ENCODE measurements around the gene SPZ1. TPM values are rescaled to one million over a fixed set of nuclear protein-coding genes. Genes with fewer than 3 reads are reported as not detected.

The SPZ1 gene
- total RNA-seq, 1 experiment from 2014 or later, result not detected

GRCh38 chr5:80276186-80276585, 43.6 kb upstream of the SPZ1 start:
- Mint-ChIP-seq H3K27me3 (ENCODE audit: insufficient read depth, unreplicated experiment) (no peaks in the 10 kb centered on the region), H3K36me3 (ENCODE audit: insufficient read depth, unreplicated experiment) (no peaks in the 10 kb centered on the region), H3K4me3 (ENCODE audit: unreplicated experiment) (no peak overlapping the region), H3K27ac (ENCODE audit: unreplicated experiment) (no peak overlapping the region), H3K9me3 (ENCODE audit: unreplicated experiment) (no peaks in the 10 kb centered on the region), H3K4me1 (ENCODE audit: low read depth, unreplicated experiment) (peaks cover 7% of the 10 kb centered on the region)
- H3K36me3 ChIP-seq (ENCODE audit: control insufficient read depth, insufficient read depth, low read length), result no peaks in the 10 kb centered on the region
- POLR2A ChIA-PET, result no interaction called here
- no TSS peak for BruUV-seq (replicated peaks)
- H3K27me3 ChIP-seq (replicated peaks; ENCODE audit: control insufficient read depth, insufficient read depth, low read length), result no peaks in the 10 kb centered on the region
- no peak for DNase-seq
- TF ChIP-seq CTCF (IDR thresholded peaks at IDR 0.05; ENCODE audit: insufficient read depth in 1 of 2, low read depth in 1 of 2, low read length in 1 of 2, severe bottlenecking in 1 of 2, unreplicated experiment in 1 of 2), result no peak
- H3K4me1 ChIP-seq, result no peaks in the 10 kb centered on the region
- no peak overlapping the region for H3K4me3 ChIP-seq (ENCODE audit: low read depth, low read length)
- CTCF ChIA-PET, result no interaction called here
- intact Hi-C loops (cut with micrococcal nuclease; ENCODE audit: unreplicated experiment), result no loop called here
- no peaks in the 10 kb centered on the region for H3K9me3 ChIP-seq

- H3K36me3 Mint-ChIP-seq (ENCODE audit: insufficient read depth, unreplicated experiment), result no peaks in the 10 kb centered on the region
- intact Hi-C loops (cut with micrococcal nuclease; ENCODE audit: unreplicated experiment), result no loop called here
- no TSS peak for BruUV-seq (replicated peaks)
- Histone ChIP-seq H3K4me1 (no peaks in the 10 kb centered on the region), H3K9me3 (no peaks in the 10 kb centered on the region), H3K27me3 (replicated peaks; ENCODE audit: control insufficient read depth, insufficient read depth, low read length) (no peaks in the 10 kb centered on the region), H3K36me3 (ENCODE audit: control insufficient read depth, insufficient read depth, low read length) (no peaks in the 10 kb centered on the region), H3K4me3 (ENCODE audit: low read depth, low read length) (no peak overlapping the region)
- H3K4me3 Mint-ChIP-seq (ENCODE audit: unreplicated experiment), result no peak overlapping the region
- H3K4me1 Mint-ChIP-seq (ENCODE audit: low read depth, unreplicated experiment), result peaks cover 7% of the 10 kb centered on the region
- H3K9me3 Mint-ChIP-seq (ENCODE audit: unreplicated experiment), result no peaks in the 10 kb centered on the region
- CTCF ChIA-PET, result interaction anchor here (0.6 to 0.7 kb wide), 2 partner anchors 65 to 128 kb away, joined by 3 to 4 read pairs; no protein-coding TSS in a partner anchor
- no peak for TF ChIP-seq CTCF (IDR thresholded peaks at IDR 0.05; ENCODE audit: insufficient read depth in 1 of 2, low read depth in 1 of 2, low read length in 1 of 2, severe bottlenecking in 1 of 2, unreplicated experiment in 1 of 2)
- no peaks in the 10 kb centered on the region for H3K27me3 Mint-ChIP-seq (ENCODE audit: insufficient read depth, unreplicated experiment)
- POLR2A ChIA-PET, result no interaction called here
- no peak for DNase-seq
- H3K27ac Mint-ChIP-seq (ENCODE audit: unreplicated experiment), result no peak overlapping the region
These were observed 42.6 kb upstream of the SPZ1 start for GRCh38 chr5:80277191-80277590.

- H3K4me3 Mint-ChIP-seq (ENCODE audit: unreplicated experiment), result no peak overlapping the region
- no peaks in the 10 kb centered on the region for H3K36me3 Mint-ChIP-seq (ENCODE audit: insufficient read depth, unreplicated experiment)
- Histone ChIP-seq H3K4me1 (no peaks in the 10 kb centered on the region), H3K27me3 (replicated peaks; ENCODE audit: control insufficient read depth, insufficient read depth, low read length) (no peaks in the 10 kb centered on the region), H3K4me3 (ENCODE audit: low read depth, low read length) (no peak overlapping the region), H3K9me3 (no peaks in the 10 kb centered on the region), H3K36me3 (ENCODE audit: control insufficient read depth, insufficient read depth, low read length) (no peaks in the 10 kb centered on the region)
- H3K27me3 Mint-ChIP-seq (ENCODE audit: insufficient read depth, unreplicated experiment), result no peaks in the 10 kb centered on the region
- intact Hi-C loops (cut with micrococcal nuclease; ENCODE audit: unreplicated experiment), result no loop called here
- CTCF ChIA-PET, result interaction anchor here (0.9 kb wide), 1 partner anchor 188 kb away, joined by 3 read pairs; no protein-coding TSS in a partner anchor
- BruUV-seq (replicated peaks), result no TSS peak
- POLR2A ChIA-PET, result no interaction called here
- no peaks in the 10 kb centered on the region for H3K4me1 Mint-ChIP-seq (ENCODE audit: low read depth, unreplicated experiment)
- no peak overlapping the region for H3K27ac Mint-ChIP-seq (ENCODE audit: unreplicated experiment)
- DNase-seq, result no peak
- no peak for TF ChIP-seq CTCF (IDR thresholded peaks at IDR 0.05; ENCODE audit: insufficient read depth in 1 of 2, low read depth in 1 of 2, low read length in 1 of 2, severe bottlenecking in 1 of 2, unreplicated experiment in 1 of 2)
- H3K9me3 Mint-ChIP-seq (ENCODE audit: unreplicated experiment), result no peaks in the 10 kb centered on the region
These were observed 37.7 kb upstream of the SPZ1 start for GRCh38 chr5:80282054-80282453.

Measured in Caco-2 (cell line).